Measurements from ENCODE around the gene WDR47. TPM values are rescaled to one million over a fixed set of nuclear protein-coding genes. Genes with fewer than 3 reads are reported as not detected.
A peak's percentile ranks its signal among the peaks of the same experiment; 100 is the strongest.
"Not testable (repeated sequence)": the region's sequence is repeated elsewhere in the genome, so short reads cannot be mapped to it uniquely, and the experiment has no call there.

WDR47 gene
- total RNA-seq, 1 experiment from 2014 or later: 20.0 TPM

GRCh38 chr1:109040989-109041620, 797 bp downstream of the WDR47 start:
- peaks cover 15% of the 10 kb centered on the region for H3K4me1 ChIP-seq (replicated peaks)
- H3K4me3 ChIP-seq: peak overlapping the region; percentile 94
- H3K36me3 ChIP-seq: peaks cover 6% of the 10 kb centered on the region
- H3K27me3 ChIP-seq (replicated peaks): no peaks in the 10 kb centered on the region
- H3K9me3 ChIP-seq (replicated peaks): no peaks in the 10 kb centered on the region; the same call in 1 of the 2 replicates
- DNase-seq (ENCODE audit: low read depth in 1 of 2, low spot score in 2 of 2): peak in 1 of 2 experiments; percentile 39
- H3K27ac ChIP-seq: no peak overlapping the region

GRCh38 chr1:109040627-109040988, 1.3 kb downstream of the WDR47 start:
- no peak for DNase-seq (ENCODE audit: low read depth in 1 of 2, low spot score in 2 of 2)

GRCh38 chr1:109034382-109034781, 7.5 kb downstream of the WDR47 start:
- no peak overlapping the region for H3K4me3 ChIP-seq
- no peaks in the 10 kb centered on the region for H3K4me1 ChIP-seq (replicated peaks)
- no peak overlapping the region for H3K27ac ChIP-seq
- H3K36me3 ChIP-seq: no peaks in the 10 kb centered on the region
- H3K9me3 ChIP-seq (replicated peaks): no peaks in the 10 kb centered on the region
- DNase-seq (ENCODE audit: low read depth in 1 of 2, low spot score in 2 of 2): no peak
- no peaks in the 10 kb centered on the region for H3K27me3 ChIP-seq (replicated peaks)

More at GRCh38 chr1:109040627-109040988, 1.3 kb downstream of the WDR47 start:
- no peak overlapping the region for H3K27ac ChIP-seq
- peaks cover 15% of the 10 kb centered on the region for H3K4me1 ChIP-seq (replicated peaks)
- peaks cover 6% of the 10 kb centered on the region for H3K36me3 ChIP-seq
- H3K27me3 ChIP-seq (replicated peaks): no peaks in the 10 kb centered on the region
- H3K4me3 ChIP-seq: peak overlapping the region; percentile 94
- no peaks in the 10 kb centered on the region; the same call in 1 of the 2 replicates for H3K9me3 ChIP-seq (replicated peaks)

GRCh38 chr1:109029493-109029892, 12.4 kb downstream of the WDR47 start:
- not testable (repeated sequence) for H3K27me3 ChIP-seq (replicated peaks); H3K9me3 ChIP-seq (replicated peaks); H3K4me3 ChIP-seq; H3K36me3 ChIP-seq; DNase-seq (ENCODE audit: low read depth in 1 of 2, low spot score in 2 of 2); H3K4me1 ChIP-seq (replicated peaks); H3K27ac ChIP-seq

- DNase-seq (ENCODE audit: low read depth in 1 of 2, low spot score in 2 of 2): no peak
- H3K27me3 ChIP-seq (replicated peaks): no peaks in the 10 kb centered on the region
- no peak overlapping the region for H3K4me3 ChIP-seq
Observed at GRCh38 chr1:109027841-109028240, 14.1 kb downstream of the WDR47 start.

GRCh38 chr1:109025694-109026093, 16.2 kb downstream of the WDR47 start:
- Histone ChIP-seq H3K9me3 (replicated peaks) (no peaks in the 10 kb centered on the region), H3K27me3 (replicated peaks) (no peaks in the 10 kb centered on the region), H3K4me3 (no peak overlapping the region), H3K27ac (no peak overlapping the region), H3K36me3 (peaks cover 4% of the 10 kb centered on the region; the same call in 1 of the 2 replicates), H3K4me1 (replicated peaks) (no peaks in the 10 kb centered on the region)
- DNase-seq (ENCODE audit: low read depth in 1 of 2, low spot score in 2 of 2): peak in 1 of 2 experiments; percentile 11

More at GRCh38 chr1:109027841-109028240, 14.1 kb downstream of the WDR47 start:
- no peak overlapping the region for H3K27ac ChIP-seq
- H3K9me3 ChIP-seq (replicated peaks): no peaks in the 10 kb centered on the region
- no peaks in the 10 kb centered on the region for H3K4me1 ChIP-seq (replicated peaks)
- H3K36me3 ChIP-seq: no peaks in the 10 kb centered on the region

GRCh38 chr1:109024646-109025045, 17.3 kb downstream of the WDR47 start:
- no peaks in the 10 kb centered on the region for H3K9me3 ChIP-seq (replicated peaks)
- no peak overlapping the region for H3K27ac ChIP-seq
- no peak overlapping the region for H3K4me3 ChIP-seq
- H3K4me1 ChIP-seq (replicated peaks): no peaks in the 10 kb centered on the region
- no peak for DNase-seq (ENCODE audit: low read depth in 1 of 2, low spot score in 2 of 2)
- peaks cover 4% of the 10 kb centered on the region; the same call in 1 of the 2 replicates for H3K36me3 ChIP-seq
- H3K27me3 ChIP-seq (replicated peaks): no peaks in the 10 kb centered on the region

GRCh38 chr1:109020693-109021257, 21.1 kb downstream of the WDR47 start:
- no peaks in the 10 kb centered on the region for H3K4me1 ChIP-seq (replicated peaks)
- no peak for DNase-seq (ENCODE audit: low read depth in 1 of 2, low spot score in 2 of 2)
- H3K4me3 ChIP-seq: no peak overlapping the region
- no peaks in the 10 kb centered on the region for H3K9me3 ChIP-seq (replicated peaks)
- H3K36me3 ChIP-seq: peaks cover 11% of the 10 kb centered on the region
- no peak overlapping the region for H3K27ac ChIP-seq
- H3K27me3 ChIP-seq (replicated peaks): no peaks in the 10 kb centered on the region

- H3K27ac ChIP-seq; H3K27me3 ChIP-seq (replicated peaks); H3K9me3 ChIP-seq (replicated peaks); H3K4me3 ChIP-seq; H3K4me1 ChIP-seq (replicated peaks); DNase-seq (ENCODE audit: low read depth in 1 of 2, low spot score in 2 of 2): not testable (repeated sequence)
- peaks cover 24% of the 10 kb centered on the region for H3K36me3 ChIP-seq
Observed at GRCh38 chr1:109017719-109018118, 24.2 kb downstream of the WDR47 start.

GRCh38 chr1:109017134-109017533, 24.8 kb downstream of the WDR47 start:
- DNase-seq (ENCODE audit: low read depth in 1 of 2, low spot score in 2 of 2): no peak
- no peaks in the 10 kb centered on the region for H3K4me1 ChIP-seq (replicated peaks)
- H3K36me3 ChIP-seq: peaks cover 26% of the 10 kb centered on the region
- H3K27me3 ChIP-seq (replicated peaks): no peaks in the 10 kb centered on the region
- no peak overlapping the region for H3K4me3 ChIP-seq
- no peak overlapping the region for H3K27ac ChIP-seq
- no peaks in the 10 kb centered on the region for H3K9me3 ChIP-seq (replicated peaks)

GRCh38 chr1:109011335-109011734, 30.6 kb downstream of the WDR47 start:
- no peak for DNase-seq (ENCODE audit: low read depth in 1 of 2, low spot score in 2 of 2)
- Histone ChIP-seq H3K4me3 (no peak overlapping the region), H3K36me3 (peaks cover 36% of the 10 kb centered on the region), H3K4me1 (replicated peaks) (no peaks in the 10 kb centered on the region), H3K9me3 (replicated peaks) (no peaks in the 10 kb centered on the region), H3K27ac (no peak overlapping the region), H3K27me3 (replicated peaks) (no peaks in the 10 kb centered on the region)

- H3K27ac ChIP-seq; H3K27me3 ChIP-seq (replicated peaks); H3K9me3 ChIP-seq (replicated peaks); DNase-seq (ENCODE audit: low read depth in 1 of 2, low spot score in 2 of 2); H3K4me1 ChIP-seq (replicated peaks); H3K4me3 ChIP-seq: not testable (repeated sequence)
- peaks cover 36% of the 10 kb centered on the region for H3K36me3 ChIP-seq
Observed at GRCh38 chr1:108996622-108997021, 45.3 kb downstream of the WDR47 start.

GRCh38 chr1:108983114-108983513, 58.8 kb downstream of the WDR47 start:
- H3K27ac ChIP-seq: no peak overlapping the region
- no peaks in the 10 kb centered on the region for H3K27me3 ChIP-seq (replicated peaks)
- DNase-seq (ENCODE audit: low read depth in 1 of 2, low spot score in 2 of 2): no peak
- H3K4me1 ChIP-seq (replicated peaks): no peaks in the 10 kb centered on the region
- peaks cover 29% of the 10 kb centered on the region for H3K36me3 ChIP-seq
- no peak overlapping the region for H3K4me3 ChIP-seq
- no peaks in the 10 kb centered on the region for H3K9me3 ChIP-seq (replicated peaks)

GRCh38 chr1:108976658-108977057, 65.2 kb downstream of the WDR47 start:
- H3K9me3 ChIP-seq (replicated peaks): no peaks in the 10 kb centered on the region
- H3K27me3 ChIP-seq (replicated peaks): no peaks in the 10 kb centered on the region
- no peaks in the 10 kb centered on the region for H3K4me1 ChIP-seq (replicated peaks)
- H3K4me3 ChIP-seq: no peak overlapping the region
- DNase-seq (ENCODE audit: low read depth in 1 of 2, low spot score in 2 of 2): no peak
- no peak overlapping the region for H3K27ac ChIP-seq
- peaks cover 28% of the 10 kb centered on the region for H3K36me3 ChIP-seq
